DMS114 treated with DMSO at 0.1 percent for 48 hours (cell line): ENCODE results near the gene CDH7.

ENCODE experiments used
- DNase-seq: peaks from one replicate; lab custom pipeline; 2025; ENCODE audit not compliant: unreplicated experiment; lab: John Stamatoyannopoulos, UW

Gene CDH7, protein sequence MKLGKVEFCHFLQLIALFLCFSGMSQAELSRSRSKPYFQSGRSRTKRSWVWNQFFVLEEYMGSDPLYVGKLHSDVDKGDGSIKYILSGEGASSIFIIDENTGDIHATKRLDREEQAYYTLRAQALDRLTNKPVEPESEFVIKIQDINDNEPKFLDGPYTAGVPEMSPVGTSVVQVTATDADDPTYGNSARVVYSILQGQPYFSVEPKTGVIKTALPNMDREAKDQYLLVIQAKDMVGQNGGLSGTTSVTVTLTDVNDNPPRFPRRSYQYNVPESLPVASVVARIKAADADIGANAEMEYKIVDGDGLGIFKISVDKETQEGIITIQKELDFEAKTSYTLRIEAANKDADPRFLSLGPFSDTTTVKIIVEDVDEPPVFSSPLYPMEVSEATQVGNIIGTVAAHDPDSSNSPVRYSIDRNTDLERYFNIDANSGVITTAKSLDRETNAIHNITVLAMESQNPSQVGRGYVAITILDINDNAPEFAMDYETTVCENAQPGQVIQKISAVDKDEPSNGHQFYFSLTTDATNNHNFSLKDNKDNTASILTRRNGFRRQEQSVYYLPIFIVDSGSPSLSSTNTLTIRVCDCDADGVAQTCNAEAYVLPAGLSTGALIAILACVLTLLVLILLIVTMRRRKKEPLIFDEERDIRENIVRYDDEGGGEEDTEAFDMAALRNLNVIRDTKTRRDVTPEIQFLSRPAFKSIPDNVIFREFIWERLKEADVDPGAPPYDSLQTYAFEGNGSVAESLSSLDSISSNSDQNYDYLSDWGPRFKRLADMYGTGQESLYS

DNA sequence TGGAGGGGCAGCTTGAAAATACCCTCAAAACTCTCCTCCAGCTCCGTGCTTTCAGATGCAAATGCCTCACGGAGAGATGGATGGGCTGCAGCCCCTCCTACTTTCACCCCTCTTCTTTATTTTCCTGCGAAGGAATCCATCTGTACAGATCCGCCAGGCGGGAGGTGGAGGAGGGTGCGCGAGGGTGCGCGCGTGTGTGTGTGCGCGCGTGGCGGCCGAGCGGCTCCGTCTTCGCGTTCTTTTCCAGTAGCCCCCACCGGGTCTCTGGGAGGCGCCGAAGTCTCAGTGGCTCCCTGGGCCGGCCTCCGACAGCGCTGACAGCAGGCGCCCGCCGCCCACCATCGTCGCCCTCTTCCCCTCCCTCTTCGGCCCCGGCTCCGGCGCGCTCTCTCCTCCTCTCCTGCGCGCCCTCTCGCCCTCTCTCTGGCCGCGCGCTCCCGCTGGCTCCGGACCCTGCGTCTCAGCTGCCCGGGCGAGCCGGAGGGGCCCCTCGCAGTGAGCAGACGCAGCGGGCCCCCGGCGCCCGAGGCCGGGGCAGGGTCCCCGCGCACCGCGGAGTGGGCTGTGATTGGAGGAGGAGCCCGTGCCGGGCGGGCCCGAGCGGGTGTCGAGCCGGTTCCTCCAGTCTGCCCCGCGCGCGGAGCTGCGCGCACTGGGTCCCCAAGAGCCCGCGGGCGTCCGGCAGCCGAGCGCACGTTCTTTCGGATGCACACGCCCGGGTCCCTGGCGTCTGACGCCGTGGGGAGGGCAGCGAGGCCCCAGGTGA, at the start of gene CDH7:
CDH7 (plus strand) TSS at position 624 of the 766 bp plus-strand sequence. CDS start 11,831 bp downstream, outside the sequence.
- DNase-seq, result no peak

DNA sequence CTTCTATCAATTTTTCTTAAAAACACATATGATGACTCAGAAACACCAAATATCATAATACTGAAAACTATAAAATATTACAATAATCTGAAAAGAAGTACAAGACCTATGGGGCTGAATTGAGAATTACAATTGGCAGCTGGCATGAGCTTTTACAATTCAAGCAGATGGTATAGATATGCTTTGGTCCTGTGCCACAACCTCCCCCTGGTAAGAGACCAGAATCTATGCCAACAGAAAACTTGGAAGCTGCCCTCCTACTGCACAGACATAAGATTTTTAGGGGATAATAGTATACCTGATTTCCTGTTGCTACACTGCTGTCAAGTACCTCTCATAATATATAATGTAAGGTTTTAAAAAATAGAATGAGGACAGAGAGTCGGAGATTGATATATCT, 46.8 kb upstream of the CDH7 start:
- DNase-seq, result no peak

DNA sequence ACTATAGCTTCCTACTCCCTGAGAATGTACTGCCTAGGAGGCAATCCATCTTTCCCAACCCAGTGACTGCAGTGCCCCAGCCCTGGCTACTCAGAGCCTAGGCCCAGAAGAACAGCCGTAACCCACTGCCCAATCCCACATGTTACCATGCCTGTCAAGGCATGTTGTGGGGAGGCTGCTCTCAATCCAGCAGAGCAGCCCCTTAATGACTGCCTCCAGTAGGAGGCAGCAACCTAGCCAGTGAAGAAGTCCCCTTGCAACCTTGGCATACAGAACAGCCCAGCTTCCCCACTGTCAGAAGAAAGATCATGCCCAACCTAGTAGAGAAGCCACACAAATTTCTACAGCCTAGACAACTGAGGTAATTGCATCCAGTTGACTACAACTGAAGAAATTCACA, 44.2 kb upstream of the CDH7 start:
- DNase-seq, result no peak

DNA sequence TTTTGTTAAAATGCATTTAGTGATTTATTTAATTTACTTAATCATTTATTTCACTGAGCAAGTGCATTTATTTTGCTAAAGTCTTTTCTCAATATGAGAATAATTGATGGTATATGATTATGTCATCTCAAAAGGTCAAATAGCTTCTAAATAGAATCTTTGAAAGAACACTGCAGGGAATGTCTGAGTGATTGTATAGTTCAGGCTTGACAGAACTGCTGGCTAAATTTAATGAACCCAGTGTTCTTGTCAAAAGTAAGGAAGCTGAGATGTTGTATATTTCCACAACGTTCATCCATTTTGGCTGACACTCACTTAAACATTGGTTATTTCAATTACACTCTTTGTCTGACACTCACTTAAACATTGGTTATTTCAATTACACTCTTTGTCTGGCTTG, 39.3 kb upstream of the CDH7 start:
- DNase-seq, result no peak

DNA sequence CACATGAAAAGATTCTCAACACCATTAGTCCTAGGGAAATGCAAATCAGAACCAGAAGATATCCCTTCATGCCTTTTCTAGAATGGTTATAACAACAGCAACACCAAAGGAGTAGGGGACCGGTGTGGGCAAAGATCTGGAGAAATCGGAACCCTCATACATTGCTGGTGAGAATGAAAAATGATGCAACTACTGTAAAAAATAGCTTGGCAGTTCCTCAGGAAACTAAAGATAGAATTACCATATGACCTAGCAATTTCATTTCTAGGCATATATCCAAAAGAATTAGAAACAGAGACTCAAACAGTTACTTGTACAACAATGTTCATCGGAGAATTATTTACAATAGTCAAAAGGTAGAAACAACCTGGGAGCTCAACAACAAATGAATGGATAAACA, 29.2 kb upstream of the CDH7 start:
- DNase-seq, result no peak

DNA sequence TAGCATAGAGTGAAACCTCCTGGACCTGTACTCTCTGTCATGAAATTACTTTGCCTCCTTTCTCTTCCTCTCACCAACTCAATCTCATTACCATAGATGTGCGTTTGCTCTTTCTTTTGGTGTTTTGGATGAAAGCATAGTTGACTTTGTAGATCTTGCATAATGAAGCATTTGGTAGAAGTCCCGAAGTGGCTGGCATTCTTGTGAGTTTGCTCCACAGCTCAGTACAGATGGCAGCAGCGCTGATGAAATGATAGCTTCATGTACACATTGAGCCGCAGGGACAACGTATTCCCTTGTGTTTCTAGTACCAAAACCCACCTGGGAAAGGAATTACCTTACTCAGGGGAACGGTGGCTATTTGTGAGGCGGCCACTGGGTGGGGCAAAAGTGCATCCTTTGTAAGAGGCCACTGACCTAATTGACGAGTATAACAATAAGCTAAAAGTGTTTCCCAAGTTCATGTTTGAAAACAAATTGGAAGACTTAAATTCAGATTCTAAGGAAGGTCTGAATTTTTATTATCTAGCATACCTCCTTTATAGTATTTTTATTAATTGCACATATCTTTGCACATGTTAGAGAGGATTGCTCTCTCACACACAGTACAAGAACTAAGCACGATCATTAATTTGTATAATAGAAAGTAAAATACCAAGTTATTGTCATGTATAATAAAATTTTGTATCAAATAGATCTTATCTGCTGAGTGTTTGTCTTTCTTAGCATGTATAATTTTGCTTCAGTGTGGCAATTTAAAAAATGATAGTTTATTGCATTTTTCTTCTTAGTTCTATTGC, 25.4 kb upstream of the CDH7 start:
- no peak for DNase-seq

DNA sequence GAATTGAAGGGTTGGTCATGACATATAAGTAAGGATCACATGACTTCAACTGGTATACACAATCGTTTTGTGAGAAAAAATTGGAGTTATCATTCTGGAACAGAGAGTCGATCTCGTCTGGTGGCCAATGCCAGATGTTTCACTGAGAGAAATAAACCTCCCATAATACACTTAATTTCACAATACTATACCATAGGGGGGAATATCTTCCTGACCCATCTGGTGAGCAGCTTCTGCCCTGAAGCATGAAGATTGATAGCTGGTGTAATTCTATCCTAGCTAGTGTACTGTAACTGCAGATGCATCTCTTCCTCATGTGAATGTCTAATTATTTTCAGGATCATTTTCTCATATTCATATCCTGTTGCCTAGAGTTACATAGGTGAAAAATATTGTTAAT, 15.7 kb upstream of the CDH7 start:
- DNase-seq, result no peak

DNA sequence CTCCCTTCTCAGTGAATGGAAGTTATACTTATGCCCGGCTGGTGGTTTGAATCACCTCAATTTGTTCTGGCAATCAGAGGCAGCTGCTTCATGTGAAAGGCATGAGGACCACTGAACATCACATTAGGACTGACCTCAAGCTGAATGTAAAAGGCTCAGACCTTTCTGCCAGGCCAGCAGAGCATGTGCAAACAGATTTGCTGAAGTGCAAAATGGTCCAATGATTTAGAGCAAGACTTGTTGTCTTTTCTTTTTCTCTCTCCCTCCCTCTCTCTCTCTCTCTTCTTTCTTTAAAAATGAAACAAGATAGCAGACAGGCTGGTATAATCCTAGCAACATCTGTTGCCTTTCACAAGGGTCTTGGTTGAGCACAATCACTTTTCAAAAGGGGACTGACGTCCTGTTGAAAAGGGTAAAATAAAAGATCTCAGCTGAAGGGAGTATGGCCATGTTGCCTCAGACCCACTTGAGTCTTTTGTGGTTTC, 13.3 kb upstream of the CDH7 start:
- DNase-seq, result no peak

DNA sequence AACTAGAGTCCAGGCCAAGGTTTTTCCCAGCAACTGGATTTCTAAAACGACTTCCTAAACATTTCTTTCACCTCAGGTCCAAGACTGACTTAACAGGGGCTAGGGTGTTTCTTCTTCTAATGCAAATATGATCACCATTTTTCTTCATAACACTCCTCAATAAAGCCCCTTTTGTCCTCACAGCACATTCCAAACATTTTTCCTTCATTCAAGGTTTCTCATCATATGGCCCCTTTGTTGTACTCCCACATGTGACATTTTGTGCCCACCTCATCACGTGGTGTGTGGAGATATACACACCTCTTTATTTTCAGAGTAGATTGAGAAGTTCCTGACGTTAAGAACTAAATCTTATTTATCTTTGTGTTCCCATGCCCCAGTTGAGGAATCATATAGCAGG, 3.9 kb upstream of the CDH7 start:
- DNase-seq, result no peak

DNA sequence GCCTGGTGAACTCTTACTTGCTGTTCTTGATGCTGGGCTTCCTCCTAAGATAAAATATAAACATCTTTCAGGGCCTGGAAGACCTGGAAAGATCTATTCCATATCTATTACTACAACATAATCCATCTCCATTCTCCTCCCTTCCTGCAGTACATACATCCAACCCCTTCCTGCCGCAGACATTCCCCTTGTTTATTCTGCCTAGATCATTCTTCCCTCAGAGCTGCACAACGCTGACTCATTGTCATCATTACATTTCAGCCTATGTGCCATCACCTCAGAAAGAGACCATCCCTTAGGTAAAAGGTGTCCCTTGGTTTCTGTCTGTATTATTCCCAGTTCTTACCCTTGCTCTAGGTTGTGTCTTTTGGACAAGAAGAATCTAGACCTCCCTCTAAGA, 2.5 kb upstream of the CDH7 start:
- DNase-seq, result no peak

DNA sequence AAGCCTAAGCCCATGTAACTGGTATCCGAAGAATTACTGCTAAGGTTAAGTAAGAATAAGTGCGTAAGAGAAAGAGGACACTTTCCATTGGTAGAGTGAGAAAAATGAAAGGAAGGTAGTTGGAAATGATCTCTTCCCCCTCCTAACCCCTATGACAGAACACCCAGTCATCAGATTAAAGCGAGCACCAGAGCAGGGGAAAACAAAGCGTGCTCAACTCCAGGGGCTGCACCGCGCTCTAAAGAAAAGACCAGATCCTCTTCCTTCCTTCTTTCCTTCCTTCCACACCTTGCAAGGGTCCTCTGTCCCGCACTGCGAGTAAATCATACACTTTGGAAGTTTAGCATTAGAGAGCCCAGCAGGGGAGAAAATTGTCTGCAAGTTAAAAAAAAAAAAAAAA, 971 bp upstream of the CDH7 start:
- DNase-seq, result no peak

DNA sequence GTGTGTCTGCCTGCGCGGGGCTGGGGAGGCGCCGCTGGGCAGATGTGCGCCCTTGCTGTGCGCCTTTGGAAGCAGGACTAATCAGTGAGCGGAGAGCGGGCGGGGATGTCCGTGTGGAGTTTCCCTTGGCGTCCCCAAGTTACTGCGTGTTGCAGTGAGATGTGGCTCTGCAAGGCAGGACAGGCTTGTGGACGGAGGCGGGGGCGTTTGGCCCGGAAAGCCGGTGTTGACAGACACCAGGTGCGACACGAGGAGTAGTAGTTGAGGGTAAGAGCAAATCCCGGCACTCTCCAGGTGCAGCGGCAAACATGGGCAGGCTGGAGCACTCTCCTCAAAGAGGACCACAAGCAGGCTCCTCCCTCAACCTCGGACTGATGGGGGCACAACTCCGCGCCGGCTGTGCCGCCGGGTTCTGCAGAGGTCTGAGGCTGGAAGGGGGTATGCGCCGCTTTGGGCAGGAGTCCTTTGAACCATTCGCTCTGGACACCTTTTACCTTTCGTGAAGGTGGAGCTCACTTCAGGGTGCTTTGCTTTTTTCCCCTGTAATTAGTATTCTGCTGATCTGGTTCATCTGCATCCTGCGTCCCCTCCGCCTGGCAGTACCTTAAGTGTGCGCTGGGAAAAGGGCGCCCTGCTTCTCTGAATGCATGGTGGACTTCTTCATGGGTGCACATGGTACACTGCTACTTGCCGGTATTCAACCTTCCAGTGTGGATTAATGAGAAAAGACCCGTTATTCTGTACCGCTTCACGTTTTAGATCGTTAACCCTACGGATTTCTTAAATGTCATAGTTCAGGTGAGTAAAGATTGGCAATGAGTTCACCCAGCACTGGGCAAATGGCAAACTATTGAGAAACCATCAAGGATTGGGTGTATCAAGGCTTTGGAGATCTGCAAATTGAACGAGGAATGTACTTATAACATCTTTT, 608 bp downstream of the CDH7 start:
- DNase-seq, result no peak

DNA sequence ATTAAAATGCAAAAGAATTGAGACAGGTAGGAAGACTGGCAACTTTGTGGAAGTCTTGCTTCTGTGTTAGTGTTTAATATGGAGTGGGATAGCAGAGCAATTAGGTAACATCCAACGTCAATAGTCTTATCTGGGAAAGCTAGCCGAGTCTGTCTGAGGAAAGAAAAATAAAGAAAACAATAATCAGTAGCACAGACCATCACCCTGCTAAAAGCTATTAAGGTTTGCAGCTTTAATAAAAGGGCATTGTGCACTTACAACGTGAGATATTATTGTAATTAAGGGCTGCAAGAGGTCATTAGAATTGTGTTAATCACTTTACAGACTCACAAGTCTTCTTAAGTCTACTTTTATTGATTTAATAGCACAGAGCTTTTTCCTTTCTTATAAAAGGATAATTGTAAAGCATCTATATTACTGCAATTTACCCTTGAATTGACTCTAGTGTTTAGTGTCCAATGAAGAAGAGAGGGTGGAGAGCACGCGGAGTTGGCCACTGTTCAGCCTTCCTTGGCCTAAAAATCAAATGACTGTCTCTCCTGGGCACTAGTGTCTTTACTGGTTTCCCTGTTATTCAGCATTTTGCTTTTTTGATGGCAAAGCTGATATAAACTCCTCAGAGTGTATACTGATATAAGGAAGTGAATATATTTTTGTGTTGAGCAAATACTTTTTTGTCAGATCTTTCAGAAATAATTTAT, 2.0 kb downstream of the CDH7 start:
- DNase-seq, result no peak

DNA sequence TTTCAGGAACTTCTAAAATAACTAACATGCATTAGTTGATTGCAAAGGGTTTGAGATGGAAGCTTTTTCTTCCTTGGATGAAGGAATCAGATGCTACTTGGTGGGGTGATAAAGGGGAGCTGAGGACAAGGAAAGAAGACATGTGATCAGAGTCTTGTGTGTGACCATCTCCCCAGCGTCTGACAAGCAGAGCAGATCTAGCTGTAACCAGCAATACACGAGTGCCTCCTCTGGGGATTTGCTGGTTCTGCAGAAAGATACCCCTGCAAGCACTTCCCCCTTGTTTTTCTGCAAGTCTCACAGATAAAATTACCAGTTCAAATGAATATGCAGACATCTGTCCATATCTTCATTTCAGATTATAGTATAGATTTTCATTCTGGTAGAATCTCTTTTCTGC, 2.7 kb downstream of the CDH7 start:
- no peak for DNase-seq

DNA sequence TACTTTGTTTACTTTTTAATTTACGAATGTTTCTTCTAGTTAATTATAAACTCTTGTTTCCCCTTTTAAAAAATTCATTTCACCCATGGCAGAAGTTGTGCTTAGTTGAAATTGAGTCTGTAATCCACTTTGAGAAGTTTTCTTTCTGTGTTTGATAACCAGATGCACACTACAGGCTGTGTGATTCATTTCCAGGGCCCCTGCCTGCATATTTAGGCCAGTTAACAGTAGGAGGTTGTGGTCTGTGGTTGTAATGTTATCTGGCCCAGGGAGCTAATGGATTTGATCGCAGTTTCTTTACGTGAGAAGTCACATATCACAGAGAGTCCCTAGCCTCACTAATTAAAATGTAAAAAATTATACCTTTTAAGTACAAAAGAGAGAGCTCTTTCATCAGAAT, 3.3 kb downstream of the CDH7 start:
- DNase-seq, result no peak

DNA sequence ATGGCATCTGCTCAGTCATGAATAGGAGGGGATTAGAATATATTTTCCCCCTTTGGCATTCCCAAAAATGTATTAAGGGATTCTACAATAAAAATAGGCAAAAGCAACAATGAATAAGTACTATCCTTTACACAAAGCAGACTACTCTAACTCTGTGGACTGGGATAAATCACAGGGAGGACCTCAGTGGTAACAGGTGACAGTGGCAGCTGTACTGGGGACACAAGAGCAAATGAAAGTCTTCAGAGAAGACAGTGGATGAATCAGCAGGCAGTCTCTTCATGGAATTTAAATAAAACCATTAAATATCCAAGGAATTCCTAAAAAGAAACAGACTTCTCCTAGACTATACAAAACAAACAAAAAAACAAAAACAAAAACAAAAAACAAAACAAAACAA, 4.8 kb downstream of the CDH7 start:
- no peak for DNase-seq

DNA sequence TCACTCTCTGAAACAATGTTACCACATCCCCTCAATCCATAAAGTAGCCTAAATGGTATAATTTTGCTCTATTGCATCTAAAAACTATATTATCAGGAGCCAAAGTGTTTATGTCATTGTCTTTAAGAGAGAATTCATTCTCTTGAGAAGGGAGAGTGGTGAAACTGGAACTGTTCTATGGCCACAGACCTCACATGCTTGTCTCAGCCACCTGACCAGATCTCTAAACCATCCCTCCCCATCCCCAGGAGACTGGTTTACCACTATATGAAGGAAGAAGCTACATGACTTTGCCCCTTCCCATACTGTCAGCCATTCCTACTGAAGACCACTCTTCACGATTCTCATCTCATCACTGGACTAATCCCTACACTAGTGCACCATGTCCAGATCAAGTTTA, 9.6 kb downstream of the CDH7 start:
- no peak for DNase-seq

DNA sequence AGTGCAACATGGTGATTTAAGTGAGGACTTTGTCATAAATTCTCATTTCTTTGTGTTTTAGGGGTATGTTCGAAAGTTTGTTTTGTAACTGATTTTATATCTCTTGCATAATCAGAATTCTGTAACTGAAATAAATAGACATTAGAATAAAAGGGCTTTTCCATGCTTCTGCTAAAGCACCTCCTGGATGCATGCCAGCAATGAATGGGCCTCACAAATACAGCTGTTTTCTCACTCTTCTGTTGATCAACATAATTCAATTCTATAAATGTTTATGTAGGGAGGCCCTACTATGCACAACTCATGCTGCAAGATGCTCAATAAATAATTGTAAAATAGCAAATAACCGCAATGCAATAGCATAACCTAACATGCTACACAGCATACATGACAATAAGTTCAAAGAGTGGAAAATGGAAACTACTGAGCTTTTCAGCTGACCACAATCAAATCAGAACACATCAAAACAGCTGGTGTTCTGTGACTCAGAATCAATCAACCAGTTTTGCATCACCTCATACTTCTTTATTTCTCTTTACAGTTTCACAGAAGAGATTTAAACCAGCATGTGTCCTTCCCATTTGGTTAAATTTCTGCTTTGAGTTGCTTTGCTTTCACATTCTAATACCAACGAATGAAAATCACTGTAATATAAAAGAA, 11.0 kb downstream of the CDH7 start:
- DNase-seq, result no peak

DNA sequence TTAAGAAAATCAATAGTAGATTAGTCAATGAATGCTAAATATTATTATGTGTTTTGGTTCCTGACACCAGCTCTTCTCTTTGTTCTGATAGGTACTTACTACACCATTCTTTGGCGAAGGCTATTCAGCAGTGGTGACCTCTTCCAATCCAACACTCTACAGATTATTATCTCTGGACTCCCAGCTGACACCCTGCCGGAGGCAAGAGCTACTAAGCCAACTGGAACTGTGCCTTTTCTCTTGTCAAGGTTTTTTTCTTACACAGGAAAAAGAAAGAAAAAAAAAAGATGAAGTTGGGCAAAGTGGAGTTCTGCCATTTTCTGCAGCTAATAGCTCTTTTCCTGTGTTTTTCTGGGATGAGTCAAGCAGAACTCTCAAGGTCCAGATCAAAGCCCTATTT, 11.7 kb downstream of the CDH7 start:
- no peak for DNase-seq
